Nephron (organoid): Measurements from ENCODE around the gene PAIP2B.

ENCODE experiments used
- H3K27ac Mint-ChIP-seq, 3 experiments: 2 replicates each; pipeline ENCODE4 v1.8.0; 2020; ENCODE audit warnings: mixed read lengths in 3 of 3, mild to moderate bottlenecking in 2 of 3, moderate library complexity in 1 of 3
- H3K27me3 Mint-ChIP-seq: 2 replicates; pipeline ENCODE4 v1.8.0; 2021; ENCODE audit warnings: low read depth, mild to moderate bottlenecking, moderate library complexity, mixed read lengths
- H3K36me3 Mint-ChIP-seq: 2 replicates; pipeline ENCODE4 v1.8.0; 2020; ENCODE audit warnings: low read depth, mixed read lengths
- H3K4me1 Mint-ChIP-seq: 2 replicates; pipeline ENCODE4 v1.8.0; 2020; ENCODE audit warnings: mixed read lengths
- H3K4me3 Mint-ChIP-seq, 3 experiments: 2 replicates each; pipeline ENCODE4 v1.8.0; 2020; ENCODE audit warnings: mild to moderate bottlenecking in 3 of 3, mixed read lengths in 3 of 3, moderate library complexity in 2 of 3
- H3K9me3 Mint-ChIP-seq: 2 replicates; pipeline ENCODE4 v1.8.0; 2020; ENCODE audit warnings: mixed read lengths
- TF ChIP-seq, protein P1 (sequence below), 3 experiments: fragments of 200-600 bp; sonication (generic); IDR thresholded peaks; one replicate each; pipeline ENCODE4 v1.5.0; 2021; ENCODE audit warnings: antibody characterized with exemption in 3 of 3; ENCODE audit not compliant: unreplicated experiment in 3 of 3

PAIP2B gene

DNA sequence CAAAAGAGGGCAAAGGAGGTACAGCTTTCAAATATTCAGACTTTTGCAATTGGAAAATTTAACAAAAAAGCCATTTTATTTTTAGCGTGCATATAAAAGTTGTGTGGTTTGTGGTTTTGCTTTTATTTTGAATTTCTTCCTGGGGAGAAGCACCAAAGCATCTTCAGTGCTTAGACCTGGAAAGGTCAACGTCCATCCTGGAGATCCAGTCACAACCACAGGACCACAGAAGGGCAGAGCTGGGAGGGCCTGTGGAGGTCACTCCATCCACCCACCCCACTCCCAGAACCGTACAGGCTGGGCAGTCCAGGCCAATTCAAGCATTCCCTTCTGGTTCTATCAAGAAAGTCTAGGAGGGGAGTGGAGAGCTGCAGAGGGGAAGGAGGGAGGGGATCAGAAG is 52.7 kb downstream of the PAIP2B start:
- no peak overlapping the region for H3K4me3 Mint-ChIP-seq
- H3K27me3 Mint-ChIP-seq: peaks cover 18% of the 10 kb centered on the region
- H3K9me3 Mint-ChIP-seq: no peaks in the 10 kb centered on the region
- no peaks in the 10 kb centered on the region for H3K36me3 Mint-ChIP-seq
- H3K27ac Mint-ChIP-seq: no peak overlapping the region
- no peaks in the 10 kb centered on the region for H3K4me1 Mint-ChIP-seq
- TF ChIP-seq, protein P1, sequence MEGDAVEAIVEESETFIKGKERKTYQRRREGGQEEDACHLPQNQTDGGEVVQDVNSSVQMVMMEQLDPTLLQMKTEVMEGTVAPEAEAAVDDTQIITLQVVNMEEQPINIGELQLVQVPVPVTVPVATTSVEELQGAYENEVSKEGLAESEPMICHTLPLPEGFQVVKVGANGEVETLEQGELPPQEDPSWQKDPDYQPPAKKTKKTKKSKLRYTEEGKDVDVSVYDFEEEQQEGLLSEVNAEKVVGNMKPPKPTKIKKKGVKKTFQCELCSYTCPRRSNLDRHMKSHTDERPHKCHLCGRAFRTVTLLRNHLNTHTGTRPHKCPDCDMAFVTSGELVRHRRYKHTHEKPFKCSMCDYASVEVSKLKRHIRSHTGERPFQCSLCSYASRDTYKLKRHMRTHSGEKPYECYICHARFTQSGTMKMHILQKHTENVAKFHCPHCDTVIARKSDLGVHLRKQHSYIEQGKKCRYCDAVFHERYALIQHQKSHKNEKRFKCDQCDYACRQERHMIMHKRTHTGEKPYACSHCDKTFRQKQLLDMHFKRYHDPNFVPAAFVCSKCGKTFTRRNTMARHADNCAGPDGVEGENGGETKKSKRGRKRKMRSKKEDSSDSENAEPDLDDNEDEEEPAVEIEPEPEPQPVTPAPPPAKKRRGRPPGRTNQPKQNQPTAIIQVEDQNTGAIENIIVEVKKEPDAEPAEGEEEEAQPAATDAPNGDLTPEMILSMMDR (IDR thresholded peaks at IDR 0.05; ENCODE audit: unreplicated experiment in 3 of 3): no peak

DNA sequence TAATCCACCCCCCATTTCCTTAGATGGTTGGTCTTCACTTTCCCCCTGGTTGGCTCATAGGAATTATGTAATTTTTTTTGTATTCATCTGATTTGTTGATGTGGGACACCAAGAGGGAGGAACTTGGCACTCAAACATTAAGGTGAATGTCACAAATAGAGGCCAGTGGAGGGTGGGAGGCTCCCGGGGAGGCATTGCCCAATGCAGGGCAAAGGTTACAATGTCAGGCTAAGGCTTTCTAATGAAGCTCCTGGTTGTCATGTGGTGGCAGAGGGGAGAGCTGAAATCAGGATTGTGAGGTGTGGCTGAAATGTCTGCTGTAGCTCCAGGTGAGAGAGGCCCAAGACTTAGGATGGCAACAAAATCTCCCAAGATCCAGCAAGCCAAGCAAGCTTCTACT is 53.8 kb downstream of the PAIP2B start:
- no peaks in the 10 kb centered on the region for H3K9me3 Mint-ChIP-seq
- H3K36me3 Mint-ChIP-seq: no peaks in the 10 kb centered on the region
- TF ChIP-seq, protein P1 (IDR thresholded peaks at IDR 0.05; ENCODE audit: unreplicated experiment in 3 of 3): no peak
- peaks cover 14% of the 10 kb centered on the region for H3K27me3 Mint-ChIP-seq
- no peak overlapping the region for H3K27ac Mint-ChIP-seq
- H3K4me1 Mint-ChIP-seq: no peaks in the 10 kb centered on the region
- no peak overlapping the region for H3K4me3 Mint-ChIP-seq

DNA sequence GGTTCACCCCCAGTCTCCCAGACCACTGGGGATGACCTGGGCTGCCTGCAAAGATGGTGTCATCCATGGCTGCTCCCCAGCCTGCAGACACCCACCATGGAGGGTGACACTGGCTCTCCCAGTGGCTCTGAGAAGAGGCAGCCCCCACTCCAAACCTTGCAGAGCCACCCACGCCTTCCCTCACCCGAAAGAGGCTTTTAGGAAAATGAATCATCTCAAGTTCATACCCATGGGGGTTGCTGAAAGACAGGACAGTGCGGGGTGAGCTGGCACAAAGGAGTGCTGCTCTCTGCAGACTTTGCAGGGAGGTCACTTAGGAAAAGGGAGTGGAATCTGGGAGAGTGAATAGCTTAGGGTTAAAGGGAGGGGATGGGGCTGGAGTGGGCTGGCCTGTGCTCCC is 60.1 kb downstream of the PAIP2B start:
- H3K36me3 Mint-ChIP-seq: no peaks in the 10 kb centered on the region
- no peak overlapping the region for H3K27ac Mint-ChIP-seq
- TF ChIP-seq, protein P1 (IDR thresholded peaks at IDR 0.05; ENCODE audit: unreplicated experiment in 3 of 3): no peak
- H3K9me3 Mint-ChIP-seq: no peaks in the 10 kb centered on the region
- peaks cover 14% of the 10 kb centered on the region for H3K27me3 Mint-ChIP-seq
- no peaks in the 10 kb centered on the region for H3K4me1 Mint-ChIP-seq
- H3K4me3 Mint-ChIP-seq: no peak overlapping the region

DNA sequence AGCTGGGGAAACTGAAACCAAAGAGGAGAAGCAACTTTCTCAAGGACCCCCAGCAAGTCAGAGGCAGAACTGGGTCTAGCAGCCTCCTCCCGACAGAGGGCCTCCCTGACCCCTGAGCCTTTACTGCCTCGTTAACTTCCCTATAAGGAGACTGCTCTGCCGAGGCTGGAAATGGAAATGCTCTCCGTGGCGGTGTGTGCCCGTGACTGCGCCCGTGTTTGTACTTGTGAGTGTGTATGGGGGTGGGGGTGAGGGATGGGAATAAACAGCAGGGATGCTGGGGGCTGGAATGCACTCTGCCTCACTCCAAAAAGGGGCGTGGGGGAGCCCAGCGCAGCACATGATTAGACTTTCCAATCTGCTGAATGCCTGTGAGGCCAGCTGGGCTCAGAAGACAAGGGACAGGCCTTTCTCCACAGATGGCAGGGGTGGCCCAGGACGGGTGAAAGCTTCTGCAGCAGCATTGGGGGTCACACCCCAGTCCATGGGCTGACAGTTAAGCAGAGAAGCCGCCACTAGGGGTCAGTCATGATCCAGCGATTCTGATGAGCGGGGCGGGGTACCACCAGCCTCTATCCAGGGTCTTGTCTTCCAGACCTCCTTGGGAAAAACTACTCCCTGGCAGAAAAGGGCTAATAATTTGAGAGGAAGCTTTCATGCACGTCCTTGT is 69.6 kb downstream of the PAIP2B start:
- Mint-ChIP-seq H3K27me3 (peaks cover 24% of the 10 kb centered on the region), H3K27ac (peak overlapping the region in 1 of 3 experiments; percentile 34), H3K36me3 (no peaks in the 10 kb centered on the region), H3K4me1 (peaks cover 12% of the 10 kb centered on the region), H3K9me3 (no peaks in the 10 kb centered on the region), H3K4me3 (peak overlapping the region; percentile 19 to 57 (median 27))
- TF ChIP-seq, protein P1 (IDR thresholded peaks at IDR 0.05; ENCODE audit: unreplicated experiment in 3 of 3): peak; percentile 56 to 76 (median 61)

DNA sequence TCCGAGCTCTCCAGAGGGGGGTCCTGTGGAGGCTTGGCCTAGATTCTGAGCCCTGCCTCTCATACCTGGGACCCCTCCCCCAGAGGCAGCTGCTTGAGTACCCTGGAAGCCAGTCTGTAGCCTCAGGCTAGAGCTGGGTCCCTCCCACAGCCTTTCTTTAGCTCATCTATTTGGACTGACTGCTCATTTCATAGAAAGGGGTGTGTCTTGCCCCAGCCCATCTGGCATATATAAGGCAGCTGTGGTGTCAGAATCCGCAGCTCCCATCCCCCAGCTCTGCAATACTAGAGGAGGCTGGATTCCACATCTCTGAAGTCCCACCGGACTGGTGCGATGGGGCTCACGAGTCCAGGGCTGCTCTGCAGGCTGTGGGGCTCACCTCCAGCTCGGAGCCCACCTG is 70.3 kb downstream of the PAIP2B start:
- Mint-ChIP-seq H3K9me3 (no peaks in the 10 kb centered on the region), H3K27me3 (peaks cover 24% of the 10 kb centered on the region), H3K27ac (no peak overlapping the region), H3K4me3 (no peak overlapping the region), H3K4me1 (peaks cover 12% of the 10 kb centered on the region), H3K36me3 (no peaks in the 10 kb centered on the region)
- TF ChIP-seq, protein P1 (IDR thresholded peaks at IDR 0.05; ENCODE audit: unreplicated experiment in 3 of 3): no peak

DNA sequence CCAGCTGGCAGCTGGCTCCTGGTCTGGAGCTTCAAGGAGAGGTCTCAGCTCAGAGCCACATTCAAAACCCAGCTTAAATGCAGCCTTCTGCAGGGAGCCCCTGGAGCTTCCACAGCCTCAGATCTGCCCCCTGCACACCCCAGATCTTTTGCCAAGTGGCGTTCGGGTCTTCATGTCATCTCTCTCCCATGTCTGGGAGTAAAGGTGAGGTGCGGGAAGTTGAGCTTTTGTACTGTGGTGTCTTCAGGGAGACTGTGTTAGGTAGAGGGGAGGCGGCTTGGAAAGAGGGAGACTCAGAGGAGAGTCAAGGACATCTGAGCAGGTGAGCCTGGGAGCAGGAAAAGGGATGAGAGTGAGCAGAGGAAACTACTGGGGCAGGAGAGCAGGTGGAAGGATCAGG is 71.1 kb downstream of the PAIP2B start:
- TF ChIP-seq, protein P1 (IDR thresholded peaks at IDR 0.05; ENCODE audit: unreplicated experiment in 3 of 3): no peak
- no peaks in the 10 kb centered on the region for H3K9me3 Mint-ChIP-seq
- no peaks in the 10 kb centered on the region for H3K36me3 Mint-ChIP-seq
- no peak overlapping the region for H3K27ac Mint-ChIP-seq
- peaks cover 12% of the 10 kb centered on the region for H3K4me1 Mint-ChIP-seq
- H3K27me3 Mint-ChIP-seq: peaks cover 24% of the 10 kb centered on the region
- no peak overlapping the region for H3K4me3 Mint-ChIP-seq
